ENCODE data around the gene SPOCD1.

Gene SPOCD1

GRCh38 chr1:31753707-31754349, 62.0 kb downstream of the SPOCD1 start:
- Histone ChIP-seq H3K79me2 (ENCODE audit: control insufficient read depth, insufficient read depth, low read length, poor library complexity) (no peaks in the 10 kb centered on the region), H3K27me3 (ENCODE audit: insufficient read depth, low read length) (no peaks in the 10 kb centered on the region), H3K18ac (ENCODE audit: low read length) (no peak overlapping the region), H2BK12ac (ENCODE audit: low read length) (peak overlapping the region; percentile 29), H2BK5ac (ENCODE audit: low read depth, low read length, poor library complexity) (no peak overlapping the region), H2AFZ (ENCODE audit: insufficient read depth, low read length, poor library complexity) (no peak overlapping the region), H3K4ac (ENCODE audit: low read depth, low read length) (no peak overlapping the region), H3K9ac (ENCODE audit: low read length) (no peak overlapping the region), H4K12ac (ENCODE audit: low read depth, low read length) (no peak overlapping the region), H2AK5ac (ENCODE audit: low read length) (peak overlapping the region; percentile 42), H2BK120ac (ENCODE audit: insufficient read depth, low read length, poor library complexity) (no peak overlapping the region), H3K14ac (ENCODE audit: low read length) (no peak overlapping the region), H3K36me3 (ENCODE audit: control insufficient read depth in 1 of 2, insufficient read depth in 2 of 2, low read length in 2 of 2) (no peaks in the 10 kb centered on the region), H3K79me1 (ENCODE audit: low read length) (peaks cover 3% of the 10 kb centered on the region), H4K91ac (ENCODE audit: low read depth, low read length) (no peak overlapping the region), H3K4me1 (ENCODE audit: control insufficient read depth in 1 of 2, insufficient read depth in 2 of 2, low read length in 2 of 2) (peaks cover 29 to 30% of the 10 kb centered on the region in 2 experiments), H3K4me2 (ENCODE audit: low read length) (no peak overlapping the region), H3K23ac (ENCODE audit: low read length) (no peak overlapping the region), H3K9me3 (ENCODE audit: insufficient read depth, low read depth, low read length) (peaks cover 2% of the 10 kb centered on the region), H3K27ac (ENCODE audit: low read depth, low read length) (no peak overlapping the region), H4K8ac (ENCODE audit: low read depth, low read length) (no peak overlapping the region), H3K4me3 (ENCODE audit: low read depth, low read length) (no peak overlapping the region)
- no peak for DNase-seq
- no CpG with 5 or more reads among the region's 9 CpGs for WGBS (ENCODE audit: extremely low coverage, insufficient coverage, insufficient read length)

- Histone ChIP-seq H3K79me2 (ENCODE audit: control insufficient read depth, insufficient read depth, low read length, poor library complexity) (no peaks in the 10 kb centered on the region), H3K9me3 (ENCODE audit: insufficient read depth, low read depth, low read length) (peaks cover 2% of the 10 kb centered on the region), H3K4me3 (ENCODE audit: low read depth, low read length) (no peak overlapping the region), H2AFZ (ENCODE audit: insufficient read depth, low read length, poor library complexity) (no peak overlapping the region), H3K27ac (ENCODE audit: low read depth, low read length) (no peak overlapping the region), H3K36me3 (ENCODE audit: control insufficient read depth in 1 of 2, insufficient read depth in 2 of 2, low read length in 2 of 2) (no peaks in the 10 kb centered on the region), H3K4ac (ENCODE audit: low read depth, low read length) (no peak overlapping the region), H4K12ac (ENCODE audit: low read depth, low read length) (no peak overlapping the region), H2BK12ac (ENCODE audit: low read length) (peak overlapping the region; percentile 16), H2AK5ac (ENCODE audit: low read length) (peak overlapping the region; percentile 42), H3K23ac (ENCODE audit: low read length) (no peak overlapping the region), H3K18ac (ENCODE audit: low read length) (no peak overlapping the region), H3K9ac (ENCODE audit: low read length) (no peak overlapping the region), H4K91ac (ENCODE audit: low read depth, low read length) (no peak overlapping the region), H3K4me2 (ENCODE audit: low read length) (no peak overlapping the region), H2BK5ac (ENCODE audit: low read depth, low read length, poor library complexity) (no peak overlapping the region), H3K14ac (ENCODE audit: low read length) (no peak overlapping the region), H3K4me1 (ENCODE audit: control insufficient read depth in 1 of 2, insufficient read depth in 2 of 2, low read length in 2 of 2) (peaks cover 35 to 38% of the 10 kb centered on the region in 2 experiments), H3K27me3 (ENCODE audit: insufficient read depth, low read length) (no peaks in the 10 kb centered on the region), H3K79me1 (ENCODE audit: low read length) (peaks cover 3% of the 10 kb centered on the region), H2BK120ac (ENCODE audit: insufficient read depth, low read length, poor library complexity) (no peak overlapping the region), H4K8ac (ENCODE audit: low read depth, low read length) (no peak overlapping the region)
- no CpG with 5 or more reads among the region's 12 CpGs for WGBS (ENCODE audit: extremely low coverage, insufficient coverage, insufficient read length)
- DNase-seq: no peak
Measured at GRCh38 chr1:31752952-31753475, 62.8 kb downstream of the SPOCD1 start.

- H3K4ac ChIP-seq (ENCODE audit: low read depth, low read length): no peak overlapping the region
Measured at GRCh38 chr1:31752258-31752657, 63.6 kb downstream of the SPOCD1 start.

GRCh38 chr1:31751822-31752241, 64.0 kb downstream of the SPOCD1 start:
- peaks cover 44 to 47% of the 10 kb centered on the region in 2 experiments for H3K4me1 ChIP-seq (ENCODE audit: control insufficient read depth in 1 of 2, insufficient read depth in 2 of 2, low read length in 2 of 2)
- no peak overlapping the region for H3K14ac ChIP-seq (ENCODE audit: low read length)
- peaks cover 5% of the 10 kb centered on the region for H3K79me1 ChIP-seq (ENCODE audit: low read length)
- H3K79me2 ChIP-seq (ENCODE audit: control insufficient read depth, insufficient read depth, low read length, poor library complexity): no peaks in the 10 kb centered on the region
- H4K12ac ChIP-seq (ENCODE audit: low read depth, low read length): no peak overlapping the region
- H2BK120ac ChIP-seq (ENCODE audit: insufficient read depth, low read length, poor library complexity): no peak overlapping the region
- no peak overlapping the region for H2BK12ac ChIP-seq (ENCODE audit: low read length)
- no peak overlapping the region for H3K18ac ChIP-seq (ENCODE audit: low read length)
- H3K9me3 ChIP-seq (ENCODE audit: insufficient read depth, low read depth, low read length): peaks cover 2% of the 10 kb centered on the region
- H4K91ac ChIP-seq (ENCODE audit: low read depth, low read length): no peak overlapping the region
- no peak overlapping the region for H2AK5ac ChIP-seq (ENCODE audit: low read length)
- H2AFZ ChIP-seq (ENCODE audit: insufficient read depth, low read length, poor library complexity): no peak overlapping the region
- no peak overlapping the region for H3K23ac ChIP-seq (ENCODE audit: low read length)
- no CpG with 5 or more reads among the region's 5 CpGs for WGBS (ENCODE audit: extremely low coverage, insufficient coverage, insufficient read length)
- no peak overlapping the region for H4K8ac ChIP-seq (ENCODE audit: low read depth, low read length)
- H3K9ac ChIP-seq (ENCODE audit: low read length): no peak overlapping the region
- H3K4me2 ChIP-seq (ENCODE audit: low read length): no peak overlapping the region
- no peaks in the 10 kb centered on the region for H3K36me3 ChIP-seq (ENCODE audit: control insufficient read depth in 1 of 2, insufficient read depth in 2 of 2, low read length in 2 of 2)
- DNase-seq: no peak
- H2BK5ac ChIP-seq (ENCODE audit: low read depth, low read length, poor library complexity): no peak overlapping the region
- no peaks in the 10 kb centered on the region for H3K27me3 ChIP-seq (ENCODE audit: insufficient read depth, low read length)
- no peak overlapping the region for H3K27ac ChIP-seq (ENCODE audit: low read depth, low read length)
- H3K4me3 ChIP-seq (ENCODE audit: low read depth, low read length): no peak overlapping the region
- H3K4ac ChIP-seq (ENCODE audit: low read depth, low read length): no peak overlapping the region

More at GRCh38 chr1:31752258-31752657, 63.6 kb downstream of the SPOCD1 start:
- H2BK12ac ChIP-seq (ENCODE audit: low read length): no peak overlapping the region
- H3K23ac ChIP-seq (ENCODE audit: low read length): no peak overlapping the region
- no peak overlapping the region for H4K8ac ChIP-seq (ENCODE audit: low read depth, low read length)
- H3K36me3 ChIP-seq (ENCODE audit: control insufficient read depth in 1 of 2, insufficient read depth in 2 of 2, low read length in 2 of 2): no peaks in the 10 kb centered on the region
- DNase-seq: no peak
- H3K9ac ChIP-seq (ENCODE audit: low read length): no peak overlapping the region
- H3K4me1 ChIP-seq (ENCODE audit: control insufficient read depth in 1 of 2, insufficient read depth in 2 of 2, low read length in 2 of 2): peaks cover 40 to 43% of the 10 kb centered on the region in 2 experiments
- no peak overlapping the region for H2BK120ac ChIP-seq (ENCODE audit: insufficient read depth, low read length, poor library complexity)
- H3K14ac ChIP-seq (ENCODE audit: low read length): no peak overlapping the region
- peaks cover 5% of the 10 kb centered on the region for H3K79me1 ChIP-seq (ENCODE audit: low read length)
- no peak overlapping the region for H3K4me2 ChIP-seq (ENCODE audit: low read length)
- H3K4me3 ChIP-seq (ENCODE audit: low read depth, low read length): no peak overlapping the region
- no peak overlapping the region for H2BK5ac ChIP-seq (ENCODE audit: low read depth, low read length, poor library complexity)
- peaks cover 2% of the 10 kb centered on the region for H3K9me3 ChIP-seq (ENCODE audit: insufficient read depth, low read depth, low read length)
- no peaks in the 10 kb centered on the region for H3K27me3 ChIP-seq (ENCODE audit: insufficient read depth, low read length)
- no peak overlapping the region for H3K27ac ChIP-seq (ENCODE audit: low read depth, low read length)
- H3K79me2 ChIP-seq (ENCODE audit: control insufficient read depth, insufficient read depth, low read length, poor library complexity): no peaks in the 10 kb centered on the region
- no CpG with 5 or more reads among the region's 7 CpGs for WGBS (ENCODE audit: extremely low coverage, insufficient coverage, insufficient read length)
- H3K18ac ChIP-seq (ENCODE audit: low read length): no peak overlapping the region
- H4K91ac ChIP-seq (ENCODE audit: low read depth, low read length): no peak overlapping the region
- H2AK5ac ChIP-seq (ENCODE audit: low read length): no peak overlapping the region
- no peak overlapping the region for H4K12ac ChIP-seq (ENCODE audit: low read depth, low read length)
- no peak overlapping the region for H2AFZ ChIP-seq (ENCODE audit: insufficient read depth, low read length, poor library complexity)

All from trophoblast cell (in vitro differentiated cells and primary cell).